Muscle of leg (tissue), 11 donors: Measurements from ENCODE around the gene PIGX. TPM values are rescaled to one million over a fixed set of nuclear protein-coding genes. Genes with fewer than 3 reads are reported as not detected.

Experiments used
- DNase-seq: peaks from one replicate; pipeline ENCODE4 v3.0.0; 2013
- H3K27ac ChIP-seq: one replicate; pipeline ENCODE4 v1.5.1; 2013; ENCODE audit warnings: mild to moderate bottlenecking, low read length, control low read depth
- H3K27me3 ChIP-seq: one replicate; pipeline ENCODE4 v1.6.1; 2013; ENCODE audit warnings: low read length; ENCODE audit not compliant: control insufficient read depth, insufficient read depth
- H3K36me3 ChIP-seq: one replicate; pipeline ENCODE4 v1.6.1; 2013; ENCODE audit warnings: low read length; ENCODE audit not compliant: control insufficient read depth, insufficient read depth
- H3K4me1 ChIP-seq: one replicate; pipeline ENCODE4 v1.6.1; 2013; ENCODE audit warnings: low read length; ENCODE audit not compliant: control insufficient read depth, insufficient read depth
- H3K4me3 ChIP-seq: one replicate; pipeline ENCODE4 v1.5.1; 2013; ENCODE audit warnings: low read length, control low read depth
- H3K9me3 ChIP-seq: replicated peaks from 2 replicates; pipeline ENCODE4 v1.6.1; 2013; ENCODE audit warnings: low read depth, low read length; ENCODE audit not compliant: control insufficient read depth
- WGBS: methylation state at CpG from one replicate; pipeline ENCODE4 v1.1.5; 2013; ENCODE audit warnings: missing lambda C conversion rate; ENCODE audit not compliant: insufficient coverage; 5-methylcytosine and 5-hydroxymethylcytosine counted together
- polyA plus RNA-seq, 8 donors: library from polyadenylated mRNA; unstranded; fragments of 120-200 nt; gene quantifications; one replicate each; pipeline versions ENCODE4 v1.2.1 to v1.2.3, GENCODE V29; 2013; ENCODE audit warnings: inconsistent platforms in 1 of 8, low replicate concordance in 1 of 8; ENCODE audit not compliant: insufficient read length in 8 of 8, insufficient read depth in 1 of 8
- total RNA-seq: library from RNA; stranded (reverse); fragments of 120-200 nt; gene quantifications from one replicate; pipeline ENCODE4 v1.2.4, GENCODE V29; 2013

The PIGX gene
- total and polyA plus RNA-seq, 9 donors, result 14.7 to 22.0 (median 17.5) TPM

DNA sequence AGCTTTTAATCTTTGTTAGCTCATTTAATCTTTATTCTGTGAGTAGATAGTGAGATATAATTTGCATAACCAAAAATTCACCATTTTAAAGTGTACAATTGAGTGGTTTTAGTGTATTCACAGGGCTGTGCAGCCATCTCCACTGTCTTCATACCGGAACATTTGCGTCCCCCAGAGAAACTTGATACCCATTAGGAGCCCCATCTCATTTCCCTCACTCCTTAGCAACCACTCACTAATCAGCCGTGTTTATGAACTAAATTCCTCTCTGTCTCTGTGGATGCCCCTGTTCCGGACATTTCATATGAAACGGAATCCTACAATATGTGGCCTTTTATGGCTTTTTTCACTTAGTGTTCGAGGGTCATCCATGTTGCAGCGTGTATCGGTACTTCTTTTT, 65.7 kb downstream of the PIGX start:
- 86% methylated on average over 7 of the region's 8 CpGs for WGBS

DNA sequence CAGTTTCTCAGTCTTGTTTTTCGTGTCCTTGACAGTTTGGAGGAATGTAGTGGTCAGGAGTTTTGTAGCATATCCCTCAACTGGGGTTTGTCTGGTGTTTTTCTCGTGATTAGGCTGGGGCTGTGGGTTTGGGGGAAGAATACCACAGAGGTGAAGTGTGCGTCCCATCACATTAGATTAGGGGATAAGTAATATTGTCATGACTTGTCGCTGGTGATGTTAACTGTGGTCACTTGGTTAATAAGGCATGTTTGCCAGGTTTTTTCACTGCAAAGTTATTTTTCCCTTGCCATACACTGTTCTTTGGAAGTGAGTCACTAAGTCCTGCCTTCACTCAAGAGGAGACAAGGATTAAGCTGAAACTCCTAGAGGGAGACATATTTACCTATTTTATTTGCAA, 66.6 kb downstream of the PIGX start:
- Histone ChIP-seq H3K4me3 (no peak overlapping the region), H3K27me3 (no peaks in the 10 kb centered on the region), H3K4me1 (no peaks in the 10 kb centered on the region), H3K36me3 (peaks cover 15% of the 10 kb centered on the region), H3K27ac (no peak overlapping the region), H3K9me3 (peaks cover 2% of the 10 kb centered on the region)
- no peak for DNase-seq
- WGBS, result 100% methylated on average over 1 of the region's 4 CpGs

More for the DNA sequence above, 65.7 kb downstream of the PIGX start:
- H3K27me3 ChIP-seq, result no peaks in the 10 kb centered on the region
- H3K27ac ChIP-seq, result no peak overlapping the region
- peaks cover 8% of the 10 kb centered on the region for H3K36me3 ChIP-seq
- H3K4me3 ChIP-seq, result no peak overlapping the region
- H3K4me1 ChIP-seq, result no peaks in the 10 kb centered on the region
- no peak for DNase-seq
- H3K9me3 ChIP-seq, result peaks cover 2% of the 10 kb centered on the region

DNA sequence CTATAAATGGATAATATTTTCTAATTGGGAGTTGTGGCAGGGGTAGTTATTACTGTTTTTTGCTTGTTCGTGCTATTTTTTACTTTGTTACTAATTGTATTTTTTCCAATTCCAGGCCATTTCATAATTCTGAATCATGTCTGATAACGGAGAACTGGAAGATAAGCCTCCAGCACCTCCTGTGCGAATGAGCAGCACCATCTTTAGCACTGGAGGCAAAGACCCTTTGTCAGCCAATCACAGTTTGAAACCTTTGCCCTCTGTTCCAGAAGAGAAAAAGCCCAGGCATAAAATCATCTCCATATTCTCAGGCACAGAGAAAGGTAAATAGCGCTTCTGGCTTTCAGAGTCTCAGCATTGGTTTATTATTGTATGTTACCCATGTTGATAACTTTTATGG, 70.3 kb downstream of the PIGX start:
- H3K27me3 ChIP-seq, result no peaks in the 10 kb centered on the region
- peaks cover 15% of the 10 kb centered on the region for H3K36me3 ChIP-seq
- peaks cover 2% of the 10 kb centered on the region for H3K9me3 ChIP-seq
- no peak overlapping the region for H3K4me3 ChIP-seq
- WGBS, result 100% methylated on average over 1 of the region's 4 CpGs
- H3K27ac ChIP-seq, result no peak overlapping the region
- H3K4me1 ChIP-seq, result no peaks in the 10 kb centered on the region
- DNase-seq, result no peak

Other genes starting within 250 kb of the PIGX start
- gene RNF168, start 208.6 kb upstream of the PIGX start, total RNA-seq, result 11.9 TPM
- 10 to 100 TPM in 2 of 8 donors, 1 to 10 TPM in 6; 7.3 to 11.7 (median 9.7) TPM for gene RNF168, start 208.6 kb upstream of the PIGX start, polyA plus RNA-seq
- 1.6 TPM for gene SMCO1, start 197.0 kb upstream of the PIGX start, total RNA-seq
- 1 to 10 TPM; 1.2 to 4.1 (median 1.8) TPM for gene SMCO1, start 197.0 kb upstream of the PIGX start, polyA plus RNA-seq
- gene WDR53, start 143.8 kb upstream of the PIGX start, total RNA-seq, result 6.8 TPM
- 10 to 100 TPM in 6 of 8 donors, 1 to 10 TPM in 2; 8.9 to 13.3 (median 10.3) TPM for gene WDR53, start 143.8 kb upstream of the PIGX start, polyA plus RNA-seq
- gene FBXO45, start 143.7 kb upstream of the PIGX start, total RNA-seq, result 10.5 TPM
- gene FBXO45, start 143.7 kb upstream of the PIGX start, polyA plus RNA-seq, result 10 to 100 TPM; 11.0 to 15.9 (median 13.5) TPM
- gene NRROS, start 72.7 kb upstream of the PIGX start, total RNA-seq, result 2.8 TPM
- 1 to 10 TPM; 4.2 to 6.1 (median 5.2) TPM for gene NRROS, start 72.7 kb upstream of the PIGX start, polyA plus RNA-seq
- 1.8 TPM for gene CEP19, start 127 bp upstream of the PIGX start, total RNA-seq
- gene CEP19, start 127 bp upstream of the PIGX start, polyA plus RNA-seq, result 1 to 10 TPM; 1.4 to 2.6 (median 2.2) TPM
- gene PAK2, start 27.5 kb downstream of the PIGX start, total RNA-seq, result 23.7 TPM
- 10 to 100 TPM; 35.1 to 63.9 (median 51.9) TPM for gene PAK2, start 27.5 kb downstream of the PIGX start, polyA plus RNA-seq
- gene SENP5, start 155.5 kb downstream of the PIGX start, total RNA-seq, result 27.7 TPM
- gene SENP5, start 155.5 kb downstream of the PIGX start, polyA plus RNA-seq, result 10 to 100 TPM; 13.6 to 22.9 (median 17.6) TPM
- gene NCBP2, start 230.2 kb downstream of the PIGX start, total RNA-seq, result 50.7 TPM
- gene NCBP2, start 230.2 kb downstream of the PIGX start, polyA plus RNA-seq, result 10 to 100 TPM; 66.7 to 87.2 (median 75.2) TPM